Hematopoietic multipotent progenitor cell treated with erythropoietin and hydrocortisone succinate and interleukin-3 and kit ligand, for 4 days (in vitro differentiated cells): Measurements from ENCODE around the gene DIMT1.

Experiments used
- DNase-seq: peaks from one replicate; pipeline ENCODE4 v3.0.0-alpha.2; 2015

DIMT1 gene

GRCh38 chr5:62403411-62404250 lies at the start of gene DIMT1:
TSS of gene DIMT1 (minus strand) at chr5:62403905. CDS start at chr5:62403772, 133 bp downstream.
- peak; percentile 99 for DNase-seq

DNA sequence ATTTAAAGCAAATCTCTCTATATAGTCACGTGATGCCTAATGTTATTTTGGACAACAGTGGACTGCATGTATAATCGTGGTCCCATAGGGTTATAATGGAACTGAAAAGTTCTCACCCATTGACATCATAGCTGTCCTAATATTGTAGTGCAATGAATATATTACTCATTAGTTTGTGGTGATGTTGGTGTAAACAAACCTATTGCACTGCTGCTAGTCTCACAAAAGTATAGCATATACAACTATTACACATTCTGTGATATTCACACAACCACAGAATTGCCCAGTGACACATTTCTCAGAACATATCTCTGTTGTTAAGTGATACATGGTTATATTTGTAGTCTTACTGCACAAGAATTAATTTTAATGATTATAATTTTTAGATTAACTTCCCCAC lies 46.6 kb upstream of the DIMT1 start:
- no peak for DNase-seq

DNA sequence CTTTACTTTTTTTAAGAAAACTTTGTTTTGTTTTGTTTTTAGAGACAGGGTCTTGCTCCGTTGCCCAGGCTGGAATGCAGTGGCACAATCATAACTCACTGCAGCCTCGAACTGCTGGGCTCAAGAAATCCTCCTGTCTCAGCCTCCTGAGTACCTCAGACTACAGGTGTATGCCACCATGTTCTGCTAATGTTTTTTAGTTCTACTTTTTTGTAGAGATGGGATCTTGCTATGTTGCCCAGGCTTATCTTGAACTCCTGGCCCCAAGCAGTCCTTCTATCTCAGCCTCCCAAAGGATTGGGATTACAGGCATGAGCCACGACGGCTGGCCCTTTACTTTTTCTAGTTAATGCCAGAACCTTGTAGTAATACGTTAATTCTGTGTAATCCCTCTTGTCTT lies 44.8 kb upstream of the DIMT1 start:
- no peak for DNase-seq

- DNase-seq, result peak; percentile 59
Measured at GRCh38 chr5:62432621-62433064, 28.9 kb upstream of the DIMT1 start.

DNA sequence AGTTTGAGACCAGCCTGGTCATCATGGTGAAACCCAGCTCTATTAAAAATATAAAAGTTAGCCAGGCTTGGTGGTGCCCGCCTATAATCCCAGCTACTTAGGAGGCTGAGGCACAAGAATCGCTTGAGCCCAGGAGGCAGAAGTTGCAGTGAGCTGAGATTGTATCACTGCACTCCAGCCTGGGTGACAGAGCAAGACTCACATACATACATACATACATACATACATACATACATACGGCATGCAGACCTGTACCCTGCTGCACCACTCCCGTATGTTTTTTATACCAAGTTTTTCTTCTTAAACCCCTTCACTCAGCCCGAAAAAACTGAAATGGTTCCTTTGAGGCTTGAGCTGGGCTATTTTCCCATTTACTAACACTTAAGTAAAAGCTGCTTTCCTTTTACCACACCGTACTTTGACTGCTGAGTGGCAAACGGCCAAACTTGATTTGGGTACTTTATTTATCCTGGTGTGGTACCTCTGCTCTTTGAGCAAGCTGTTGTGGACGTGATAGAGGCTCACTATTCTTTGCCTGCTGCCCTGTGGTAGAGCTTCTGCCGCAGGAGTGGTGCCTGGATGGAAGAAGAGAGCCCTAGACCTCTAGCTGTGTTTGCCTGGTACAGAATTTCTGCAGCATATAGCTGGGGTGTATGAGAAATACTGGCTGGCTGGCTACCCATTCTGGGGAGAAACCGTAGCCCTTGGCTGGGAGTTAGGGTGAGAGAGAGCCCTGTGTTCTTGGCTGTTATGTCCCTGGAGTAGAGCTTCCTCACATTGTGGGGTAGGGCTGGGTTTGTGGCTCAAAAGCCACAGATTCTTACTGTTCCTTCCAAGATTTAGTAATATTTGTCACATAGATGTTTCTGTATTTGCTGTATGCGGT lies 28.3 kb upstream of the DIMT1 start:
- peak; percentile 64 for DNase-seq

DNA sequence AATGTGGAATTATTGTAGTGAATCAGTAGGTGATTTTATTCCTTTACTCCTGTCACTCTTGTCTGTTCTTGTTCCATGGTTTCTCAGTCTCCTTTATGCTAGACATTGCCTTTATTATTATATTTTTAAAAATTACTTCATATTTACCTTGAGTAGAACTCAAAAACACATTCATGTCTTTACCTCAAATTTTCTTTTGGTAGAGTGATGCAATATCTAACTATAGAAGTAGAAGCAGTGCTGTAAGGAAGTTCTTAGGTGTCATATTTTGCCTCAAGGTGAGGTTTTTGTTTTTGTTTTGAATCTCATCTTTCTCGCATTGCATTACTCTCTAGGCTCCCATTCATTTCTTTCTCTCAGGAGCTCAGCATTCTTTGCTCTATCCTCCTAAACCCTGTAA lies 21.1 kb upstream of the DIMT1 start:
- DNase-seq, result no peak

- peak; percentile 67 for DNase-seq
Measured at GRCh38 chr5:62421414-62421813, 17.7 kb upstream of the DIMT1 start.

- no peak for DNase-seq
Measured at GRCh38 chr5:62419609-62420008, 15.9 kb upstream of the DIMT1 start.

DNA sequence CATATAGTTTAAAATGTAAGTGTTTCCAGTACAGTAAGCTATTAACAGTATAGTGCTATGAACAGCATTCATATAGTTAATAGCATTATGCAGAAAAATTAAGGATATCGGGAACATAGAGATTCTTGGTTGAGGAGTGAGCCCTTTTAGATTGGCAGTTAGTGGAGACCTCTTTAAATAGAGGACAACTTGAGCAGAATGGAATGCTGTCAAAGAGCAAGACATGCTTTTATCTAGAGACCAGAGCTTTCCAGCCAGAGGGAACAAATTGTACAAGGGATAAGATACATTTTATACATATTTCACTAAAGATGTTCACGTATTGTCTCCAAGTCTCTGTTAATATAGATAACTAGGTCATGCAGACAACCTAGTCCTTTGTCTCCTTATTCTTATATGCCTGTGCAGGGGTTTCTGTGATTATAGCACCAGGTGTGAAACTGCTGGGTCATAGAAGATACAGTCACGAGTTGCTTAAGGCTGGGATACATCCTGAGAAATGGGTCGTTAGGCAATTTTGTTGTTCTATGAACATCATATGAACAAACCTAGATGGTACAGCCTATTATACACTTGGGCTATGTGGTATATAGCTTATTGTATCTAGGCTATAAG lies 14.9 kb upstream of the DIMT1 start:
- no peak for DNase-seq

- no peak for DNase-seq
Measured at GRCh38 chr5:62413711-62414110, 10.0 kb upstream of the DIMT1 start.

DNA sequence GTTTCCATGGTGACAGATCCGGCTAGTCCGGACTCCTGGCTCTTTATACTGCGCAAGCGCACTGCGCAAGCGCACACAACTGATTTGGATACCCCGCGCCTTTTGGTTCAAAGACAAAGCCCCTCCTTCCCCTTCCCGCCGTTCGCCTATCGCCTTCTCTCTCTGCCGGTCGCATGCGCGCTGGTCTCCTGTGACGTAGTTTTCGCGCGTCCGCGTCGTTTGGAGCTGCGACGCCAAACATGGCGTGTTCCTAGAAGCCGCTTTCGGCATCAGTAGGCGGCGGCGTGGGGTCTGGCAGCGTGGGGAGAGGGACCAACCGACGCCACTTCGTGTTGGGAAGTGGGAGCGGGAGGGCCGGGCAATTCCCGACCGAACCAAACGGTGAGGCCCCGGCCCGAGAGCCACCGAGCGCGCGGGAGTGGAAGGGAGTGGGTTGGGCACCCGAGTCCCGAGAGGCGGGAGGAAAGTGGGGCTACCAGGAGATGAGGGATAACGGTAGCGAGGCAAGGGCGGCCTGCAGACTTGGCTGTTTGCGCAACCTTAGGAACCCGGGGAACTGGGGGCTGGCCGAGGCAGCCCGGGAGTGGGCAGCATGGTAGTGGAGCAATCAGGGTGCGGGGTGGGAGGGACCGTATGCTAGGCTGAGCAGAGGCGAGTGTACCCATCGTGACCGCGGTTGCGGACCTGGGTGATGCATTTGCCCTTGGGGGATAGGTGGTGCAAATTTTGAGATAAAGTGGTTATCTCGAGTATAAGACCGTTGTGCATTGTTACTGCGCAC lies 9.0 kb upstream of the DIMT1 start, which contains the start of gene IPO11:
TSS of gene IPO11 (plus strand) at position 215 of the 781 bp plus-strand sequence. CDS start 24,517 bp downstream, outside the sequence.
- peak; percentile 100 for DNase-seq

- no peak for DNase-seq
Measured at GRCh38 chr5:62395210-62395950, 8.3 kb downstream of the DIMT1 start.

DNA sequence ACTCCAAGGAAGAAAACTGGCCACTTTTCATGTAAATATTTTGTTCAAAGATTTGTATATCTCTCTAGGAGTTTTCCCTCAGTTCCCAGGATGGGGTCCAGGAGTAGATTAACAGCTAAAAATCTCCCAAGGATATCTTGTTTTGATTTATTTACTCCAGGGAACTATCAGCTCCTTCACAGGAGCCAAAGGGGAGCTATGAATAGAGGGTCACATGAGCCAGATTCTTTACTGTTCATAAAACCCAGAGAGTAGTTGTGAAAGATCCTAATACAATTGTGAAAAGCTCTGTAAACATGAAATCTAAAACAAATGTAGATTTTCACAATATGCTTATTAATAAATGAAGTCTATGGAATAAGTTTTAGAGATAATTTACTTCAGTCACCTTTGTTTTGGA lies 16.9 kb downstream of the DIMT1 start:
- DNase-seq, result no peak

DNA sequence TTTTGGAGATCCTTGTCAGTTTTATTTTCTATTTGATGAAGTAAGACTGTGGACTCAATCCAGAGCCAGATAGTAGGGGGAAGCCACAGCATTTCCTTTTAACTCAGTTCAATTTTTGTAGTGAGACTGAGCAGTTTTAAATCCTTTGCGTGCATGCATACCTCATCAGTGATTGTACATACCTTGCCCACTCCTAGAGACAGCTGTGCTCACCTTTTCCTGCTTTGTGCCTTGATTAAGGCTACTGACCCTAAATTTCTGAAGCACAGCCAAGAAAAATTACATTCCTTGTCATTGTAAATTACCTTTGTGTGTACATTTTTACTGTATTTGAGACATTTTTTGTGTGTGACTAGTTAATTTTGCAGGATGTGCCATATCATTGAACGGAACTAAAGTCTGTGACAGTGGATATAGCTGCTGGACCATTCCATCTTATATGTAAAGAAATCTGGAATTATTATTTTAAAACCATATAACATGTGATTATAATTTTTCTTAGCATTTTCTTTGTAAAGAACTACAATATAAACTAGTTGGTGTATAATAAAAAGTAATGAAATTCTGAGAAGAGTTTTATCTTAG lies 17.8 kb downstream of the DIMT1 start:
- DNase-seq, result no peak

- DNase-seq, result no peak
Measured at GRCh38 chr5:62385131-62385530, 18.6 kb downstream of the DIMT1 start.

DNA sequence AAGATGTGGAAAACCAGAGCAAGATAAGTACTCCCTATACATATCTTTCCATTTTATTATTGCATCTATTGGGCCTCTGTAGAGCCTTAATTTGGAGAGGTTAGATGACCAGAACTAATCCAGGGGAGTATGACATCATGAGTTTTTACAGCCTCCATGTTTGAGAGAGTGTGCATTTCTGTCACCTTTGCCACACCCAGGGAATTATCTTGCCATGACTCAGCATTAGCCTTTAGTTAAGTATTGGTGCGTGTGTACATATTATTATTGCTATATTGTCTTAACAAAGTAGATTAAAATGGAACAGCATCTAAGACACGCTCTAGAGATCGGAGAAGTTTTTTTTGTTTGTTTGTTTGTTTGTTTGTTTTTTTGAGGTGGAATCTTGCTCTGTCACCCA lies 27.6 kb downstream of the DIMT1 start:
- DNase-seq, result peak; percentile 19

GRCh38 chr5:62375627-62376026 lies 28.1 kb downstream of the DIMT1 start:
- DNase-seq, result no peak

GRCh38 chr5:62374090-62374489 lies 29.6 kb downstream of the DIMT1 start:
- no peak for DNase-seq

DNA sequence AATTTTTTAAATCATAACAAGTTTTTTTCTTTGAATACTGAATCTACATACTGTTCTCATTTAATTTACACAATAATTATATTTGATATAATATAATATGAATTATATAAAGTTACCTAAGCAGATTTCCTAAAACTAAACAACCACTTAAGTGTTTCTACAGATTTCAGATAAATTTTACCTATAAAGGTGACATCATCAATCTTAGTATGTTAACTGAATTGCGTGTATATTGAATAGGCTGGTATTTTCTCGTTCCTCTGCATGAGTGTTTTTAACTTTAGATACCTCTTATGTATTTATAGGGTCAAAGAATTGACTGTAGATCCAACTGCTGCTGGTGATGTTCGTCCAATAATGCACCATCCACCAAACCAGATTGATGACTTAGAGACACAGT lies 30.3 kb downstream of the DIMT1 start:
- DNase-seq, result no peak

DNA sequence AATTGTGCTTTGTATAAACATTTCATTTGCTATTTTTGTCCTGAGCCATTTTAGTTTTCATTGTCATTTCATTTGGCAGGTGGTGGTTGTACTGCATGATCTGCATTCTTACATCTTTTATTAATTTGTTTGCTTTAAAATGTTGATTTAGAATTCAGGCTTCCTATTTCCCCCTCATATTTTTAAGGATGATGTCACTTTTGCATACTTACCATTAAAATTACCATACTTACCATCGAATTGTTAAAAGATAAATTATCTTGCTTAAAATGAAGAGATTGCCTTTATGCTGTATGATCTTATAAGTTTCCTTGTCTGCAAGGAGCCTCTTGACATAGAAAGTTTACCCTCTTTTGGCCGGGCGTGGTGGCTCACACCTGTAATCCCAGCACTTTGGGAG lies 31.1 kb downstream of the DIMT1 start:
- no peak for DNase-seq

DNA sequence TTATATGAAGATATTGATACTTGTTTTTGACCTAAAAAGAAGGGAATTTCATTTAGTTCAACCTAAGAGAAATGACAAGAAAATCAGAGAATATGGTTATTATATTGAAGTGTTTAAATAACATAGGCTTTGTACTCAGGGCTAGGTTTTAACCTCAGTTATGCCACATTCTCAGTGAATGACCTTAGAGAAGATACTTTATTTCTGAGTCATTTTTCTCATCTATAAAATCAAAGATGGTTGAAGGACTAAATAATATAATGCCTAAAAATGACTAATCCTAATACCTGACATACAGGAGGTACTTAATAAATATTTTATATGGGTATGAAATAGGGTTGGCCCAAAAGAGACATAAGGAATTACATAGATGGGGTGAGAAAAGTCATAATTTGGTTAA lies 32.3 kb downstream of the DIMT1 start:
- no peak for DNase-seq
